BJ (cell line): ENCODE results near the gene AQP9. TPM values are rescaled to one million over a fixed set of nuclear protein-coding genes. Genes with fewer than 3 reads are reported as not detected.

Source experiments
- CTCF ChIA-PET: fragments of 350-600 bp; formaldehyde crosslinking; extraction: SDS; loops from one replicate; lab custom pipeline; 2021; ENCODE audit warnings: antibody characterized with exemption, inconsistent platforms; lab: Yijun Ruan, JAX
- POLR2A ChIA-PET: fragments of 300-600 bp; sonication (Branson Sonifier 250); formaldehyde crosslinking; extraction: SDS; loops from one replicate; lab custom pipeline; 2021; ENCODE audit warnings: antibody characterized with exemption; lab: Charles Lee
- DNase-seq: peaks from one replicate; pipeline ENCODE4 v3.0.0-alpha.2; 2011; ENCODE audit warnings: low read depth
- H3K27me3 ChIP-seq: 2 replicates; pipeline ENCODE4 v1.6.0; 2011; ENCODE audit warnings: low read length; ENCODE audit not compliant: control insufficient read depth, insufficient read depth
- H3K36me3 ChIP-seq: 2 replicates; pipeline ENCODE4 v1.5.1; 2011; ENCODE audit warnings: low read length; ENCODE audit not compliant: control insufficient read depth, insufficient read depth
- H3K4me3 ChIP-seq: 2 replicates; pipeline ENCODE4 v1.5.1; 2011; ENCODE audit warnings: low read depth, mild to moderate bottlenecking, control low read depth, low read length
- polyA minus RNA-seq: library from RNA; depleted of rRNA, polyadenylated mRNA; stranded (reverse); fragments of >200 nt; gene quantifications from 2 replicates; pipeline ENCODE4 v1.2.3, GENCODE V29; 2011; rRNA and poly(A)+ RNA removed
- polyA plus RNA-seq: library from polyadenylated mRNA; depleted of rRNA; stranded (reverse); fragments of >200 nt; gene quantifications from 2 replicates; pipeline ENCODE4 v1.2.3, GENCODE V29; 2011; rRNA removed
- TF ChIP-seq, protein P1 (sequence below): IDR thresholded peaks from 2 replicates; pipeline ENCODE4 v1.5.1; 2011; ENCODE audit warnings: low read depth, mild to moderate bottlenecking, control low read depth, inconsistent platforms, low read length, moderate library complexity; ENCODE audit not compliant: insufficient read depth

AQP9 gene, protein sequence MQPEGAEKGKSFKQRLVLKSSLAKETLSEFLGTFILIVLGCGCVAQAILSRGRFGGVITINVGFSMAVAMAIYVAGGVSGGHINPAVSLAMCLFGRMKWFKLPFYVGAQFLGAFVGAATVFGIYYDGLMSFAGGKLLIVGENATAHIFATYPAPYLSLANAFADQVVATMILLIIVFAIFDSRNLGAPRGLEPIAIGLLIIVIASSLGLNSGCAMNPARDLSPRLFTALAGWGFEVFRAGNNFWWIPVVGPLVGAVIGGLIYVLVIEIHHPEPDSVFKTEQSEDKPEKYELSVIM
- polyA plus RNA-seq (not detected in 2 replicates), polyA minus RNA-seq (not detected in 2 replicates)

DNA sequence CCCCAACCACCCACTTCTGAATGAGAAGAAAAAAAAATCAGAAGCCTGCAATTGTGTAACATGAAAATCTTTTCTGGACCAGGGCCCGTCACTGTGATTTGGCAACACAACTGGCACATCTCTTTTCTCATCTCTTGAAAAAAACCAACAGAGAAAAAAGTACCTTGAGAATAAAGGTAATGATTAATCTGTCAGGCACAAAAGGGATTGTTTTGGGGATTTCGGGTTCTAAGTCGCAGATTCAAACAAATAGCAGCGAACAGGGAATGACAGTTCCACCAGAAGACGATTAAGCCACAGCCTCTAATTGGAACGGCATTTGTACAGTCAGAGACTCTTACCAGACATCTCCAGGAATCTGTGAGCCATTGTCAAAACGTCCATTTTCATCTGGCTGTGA is at the start of gene AQP9:
TSS of gene AQP9 (plus strand) at position 276 of the 400 bp plus-strand sequence. CDS start 185 bp downstream, outside the sequence.
- TF ChIP-seq, protein P1, sequence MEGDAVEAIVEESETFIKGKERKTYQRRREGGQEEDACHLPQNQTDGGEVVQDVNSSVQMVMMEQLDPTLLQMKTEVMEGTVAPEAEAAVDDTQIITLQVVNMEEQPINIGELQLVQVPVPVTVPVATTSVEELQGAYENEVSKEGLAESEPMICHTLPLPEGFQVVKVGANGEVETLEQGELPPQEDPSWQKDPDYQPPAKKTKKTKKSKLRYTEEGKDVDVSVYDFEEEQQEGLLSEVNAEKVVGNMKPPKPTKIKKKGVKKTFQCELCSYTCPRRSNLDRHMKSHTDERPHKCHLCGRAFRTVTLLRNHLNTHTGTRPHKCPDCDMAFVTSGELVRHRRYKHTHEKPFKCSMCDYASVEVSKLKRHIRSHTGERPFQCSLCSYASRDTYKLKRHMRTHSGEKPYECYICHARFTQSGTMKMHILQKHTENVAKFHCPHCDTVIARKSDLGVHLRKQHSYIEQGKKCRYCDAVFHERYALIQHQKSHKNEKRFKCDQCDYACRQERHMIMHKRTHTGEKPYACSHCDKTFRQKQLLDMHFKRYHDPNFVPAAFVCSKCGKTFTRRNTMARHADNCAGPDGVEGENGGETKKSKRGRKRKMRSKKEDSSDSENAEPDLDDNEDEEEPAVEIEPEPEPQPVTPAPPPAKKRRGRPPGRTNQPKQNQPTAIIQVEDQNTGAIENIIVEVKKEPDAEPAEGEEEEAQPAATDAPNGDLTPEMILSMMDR = no peak
- POLR2A ChIA-PET = no interaction called here
- CTCF ChIA-PET = no interaction called here
- Histone ChIP-seq H3K27me3 (peaks cover 2% of the 10 kb centered on the region; the same call in 1 of the 2 replicates), H3K4me3 (no peak within 1 kb of the TSS), H3K36me3 (no peaks in the 10 kb centered on the region)
- no peak for DNase-seq

DNA sequence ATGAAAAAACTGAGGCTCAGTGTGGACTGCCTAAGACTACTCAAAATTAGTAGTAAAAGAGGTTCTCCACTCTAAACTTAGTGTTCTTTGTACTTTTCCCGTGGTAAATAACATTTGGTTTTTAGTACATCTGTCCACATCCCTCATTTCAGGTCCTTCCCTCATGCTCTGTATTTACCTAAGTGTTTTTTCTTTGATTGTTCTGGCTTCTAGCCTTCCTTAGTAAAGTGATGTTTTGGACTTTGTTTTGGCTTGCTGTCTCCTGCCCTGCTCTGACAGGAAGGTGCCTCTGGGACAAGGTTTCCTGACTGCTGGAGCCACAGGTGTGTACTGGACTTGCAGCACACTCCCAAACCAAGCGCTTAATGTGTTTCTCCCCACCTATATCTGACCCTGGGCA is 42.8 kb upstream of the AQP9 start:
- TF ChIP-seq, protein P1 = no peak
- ChIA-PET CTCF (no interaction called here), POLR2A (no interaction called here)
- Histone ChIP-seq H3K27me3 (no peaks in the 10 kb centered on the region), H3K4me3 (no peak overlapping the region), H3K36me3 (no peaks in the 10 kb centered on the region)
- no peak for DNase-seq

DNA sequence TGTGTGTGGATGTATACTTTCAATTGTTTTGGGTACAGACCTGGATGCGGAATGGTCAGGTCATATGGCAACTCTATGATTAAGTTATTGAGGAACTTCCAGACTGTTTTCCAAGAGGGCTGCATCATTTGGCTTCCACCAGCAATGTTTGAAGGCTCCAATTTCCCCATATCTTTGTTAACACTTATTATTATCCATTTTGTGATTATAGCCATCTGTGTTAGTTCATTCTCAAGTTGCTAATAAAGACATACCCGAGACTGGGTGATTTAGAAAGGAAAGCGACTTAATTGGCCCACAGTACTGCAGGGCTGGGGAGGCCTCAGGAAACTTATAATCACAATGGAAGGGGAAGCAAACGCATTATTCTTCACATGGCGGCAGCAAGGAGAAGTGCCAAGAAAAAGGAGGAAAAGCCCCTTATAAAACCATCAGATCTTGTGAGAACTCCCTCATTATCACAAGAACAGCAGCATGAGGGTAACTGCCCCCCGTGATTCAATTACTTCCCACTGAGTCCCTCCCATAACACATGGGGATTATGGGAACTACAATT is 41.6 kb upstream of the AQP9 start:
- H3K4me3 ChIP-seq = no peak overlapping the region
- no peak for DNase-seq
- H3K27me3 ChIP-seq = peaks cover 2% of the 10 kb centered on the region; the same call in 1 of the 2 replicates
- H3K36me3 ChIP-seq = no peaks in the 10 kb centered on the region
- TF ChIP-seq, protein P1 = no peak
- ChIA-PET POLR2A (no interaction called here), CTCF (interaction anchor here (1.5 kb wide), 1 partner anchor 86 kb away, joined by 3 read pairs; no protein-coding TSS in a partner anchor)

DNA sequence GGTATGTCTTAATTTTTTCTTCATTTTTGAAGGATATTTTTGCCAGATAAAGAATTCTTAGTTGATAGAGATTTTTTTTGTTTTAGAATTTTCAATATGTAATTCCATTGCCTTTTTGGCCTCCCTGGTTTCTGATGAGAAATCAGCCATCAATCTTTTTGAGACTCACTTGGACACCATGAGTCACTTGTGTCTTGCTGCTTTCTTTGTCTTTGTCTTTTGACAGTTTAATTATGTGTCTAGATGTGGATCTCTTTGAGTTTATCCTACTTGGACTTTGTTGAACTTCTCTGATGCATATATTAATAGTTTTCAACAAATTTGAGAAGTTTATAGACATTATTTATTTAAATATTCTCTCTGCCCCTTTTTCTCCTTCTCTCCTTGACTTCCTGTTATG is 34.7 kb upstream of the AQP9 start:
- DNase-seq = no peak
- CTCF ChIA-PET = no interaction called here
- Histone ChIP-seq H3K36me3 (no peaks in the 10 kb centered on the region), H3K4me3 (no peak overlapping the region), H3K27me3 (peaks cover 2% of the 10 kb centered on the region; the same call in 1 of the 2 replicates)
- TF ChIP-seq, protein P1 = no peak
- POLR2A ChIA-PET = no interaction called here

DNA sequence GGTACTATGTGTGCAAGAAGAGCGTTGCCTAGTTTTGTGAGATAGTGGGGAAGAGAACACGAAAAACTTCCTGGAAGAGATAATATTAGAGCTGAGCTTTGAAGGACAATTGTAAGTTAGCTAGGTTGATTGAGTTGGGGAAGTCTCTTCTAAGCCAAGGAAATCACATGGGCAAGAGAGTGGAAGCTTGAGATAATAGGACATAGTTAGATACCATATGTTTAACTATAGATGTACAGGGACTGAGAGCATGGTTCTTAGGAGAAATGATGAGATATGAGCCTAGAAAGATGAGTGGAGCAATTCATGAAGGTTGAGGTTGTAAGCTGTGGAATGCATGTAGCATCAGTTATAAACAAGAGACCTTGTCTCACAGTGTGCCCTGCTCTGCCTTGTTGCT is 30.1 kb upstream of the AQP9 start:
- TF ChIP-seq, protein P1 = no peak
- no peak overlapping the region for H3K4me3 ChIP-seq
- CTCF ChIA-PET = no interaction called here
- DNase-seq = no peak
- H3K36me3 ChIP-seq = no peaks in the 10 kb centered on the region
- POLR2A ChIA-PET = no interaction called here
- 0 out of 2 replicates have a peak, but pooled peaks cover 1% of the 10 kb centered on the region for H3K27me3 ChIP-seq
